HepG2 (cell line): Measurements from ENCODE around the gene ZNF488. TPM values are rescaled to one million over a fixed set of nuclear protein-coding genes. Genes with fewer than 3 reads are reported as not detected.

Source experiments
- ATAC-seq: fragments of 200-7000 bp; cut with Tn5 transposase; 3 replicates; pipeline ENCODE4 v1.9.1; 2020; ENCODE audit warnings: mild to moderate bottlenecking, moderate library complexity
- BruUV-seq: library from RNA; stranded (reverse); fragments of 400-500 nt; replicated peaks from 2 replicates; lab custom pipeline; 2021; lab: Mats Ljungman, UMichigan
- CTCF ChIA-PET: fragments of 300-600 bp; formaldehyde crosslinking; extraction: SDS; loops from one replicate; lab custom pipeline; 2021; ENCODE audit warnings: low total read pairs, inconsistent platforms, low intra/inter-chr PET ratio; lab: Yijun Ruan, JAX
- POLR2A ChIA-PET: fragments of 350-600 bp; sonication (Branson Sonifier 250); formaldehyde crosslinking; loops from one replicate; lab custom pipeline; 2020; ENCODE audit warnings: antibody characterized with exemption, inconsistent platforms; lab: Yijun Ruan, JAX
- DNase-seq: peaks from one replicate; pipeline ENCODE4 v3.0.0-alpha.2; 2015; ENCODE audit warnings: low spot score
- FAIRE-seq: peaks from 3 replicates; lab custom pipeline; 2011; peaks lifted over from hg19 to GRCh38; lab: Jason Lieb, UNC
- H2AFZ ChIP-seq: one replicate; pipeline ENCODE4 v1.6.1; 2011; ENCODE audit warnings: low read length, inconsistent platforms
- H3K27ac ChIP-seq: fragments of 300-600 bp; 3 replicates; pipeline ENCODE4 v1.8.0; 2011; ENCODE audit warnings: mixed run types, mild to moderate bottlenecking, mixed read lengths, low read length, inconsistent platforms; ENCODE audit not compliant: insufficient read depth; ENCODE audit errors: extremely low read length
- H3K27me3 ChIP-seq, 2 experiments: fragments of 200-600 bp in 1 of 2; 2 replicates in 1 of 2; 3 replicates in 1 of 2; pipeline versions ENCODE4 v1.6.0 to v1.8.0; 2011; ENCODE audit warnings: low read length in 2 of 2, mild to moderate bottlenecking in 2 of 2, moderate library complexity in 2 of 2, inconsistent platforms in 1 of 2; ENCODE audit not compliant: insufficient read depth in 2 of 2, control insufficient read depth in 1 of 2
- H3K36me3 ChIP-seq, 2 experiments: fragments of 200-600 bp in 1 of 2; replicated peaks in 1 of 2; 2 replicates in 1 of 2; 3 replicates in 1 of 2; pipeline versions ENCODE4 v1.5.1 to v1.8.0; 2011; ENCODE audit warnings: low read length in 2 of 2, inconsistent platforms in 1 of 2; ENCODE audit not compliant: insufficient read depth in 2 of 2, control insufficient read depth in 1 of 2
- H3K4me1 ChIP-seq: 2 replicates; pipeline ENCODE4 v1.5.1; 2012; ENCODE audit warnings: low read length, inconsistent platforms; ENCODE audit not compliant: insufficient read depth
- H3K4me2 ChIP-seq: 2 replicates; pipeline ENCODE4 v1.6.0; 2011; ENCODE audit warnings: low read depth, low read length, inconsistent platforms
- H3K4me3 ChIP-seq, 3 experiments: fragments of 200-600 bp in 1 of 3; sonication (generic), shearing (Covaris generic) in 1 of 3; replicated peaks in 1 of 3; 2 replicates each; pipeline ENCODE4 v1.5.1; 2011 to 2016; ENCODE audit warnings: low read length in 3 of 3, inconsistent platforms in 2 of 3, low read depth in 2 of 3, mild to moderate bottlenecking in 2 of 3, control low read depth in 1 of 3, mixed read lengths in 1 of 3; ENCODE audit not compliant: insufficient read depth in 1 of 3
- H3K79me2 ChIP-seq: one replicate; pipeline ENCODE4 v1.6.1; 2011; ENCODE audit warnings: low read length, inconsistent platforms; ENCODE audit not compliant: insufficient read depth
- H3K9ac ChIP-seq: 2 replicates; pipeline ENCODE4 v1.6.0; 2011; ENCODE audit warnings: mild to moderate bottlenecking, low read depth, low read length, inconsistent platforms; ENCODE audit not compliant: insufficient read depth
- H3K9me3 ChIP-seq: 2 replicates; pipeline ENCODE4 v1.5.1; 2012; ENCODE audit warnings: mild to moderate bottlenecking, low read length
- H4K20me1 ChIP-seq: 2 replicates; pipeline ENCODE4 v1.6.0; 2011; ENCODE audit warnings: inconsistent platforms, mild to moderate bottlenecking, low read length, moderate library complexity; ENCODE audit not compliant: insufficient read depth
- ATF1 ChIP-seq: IDR thresholded peaks from 2 replicates; pipeline ENCODE4 v1.6.1; 2016; ENCODE audit warnings: mild to moderate bottlenecking, control low read depth
- GATAD1 ChIP-seq: IDR thresholded peaks from 2 replicates; pipeline ENCODE4 v1.6.1; 2016; ENCODE audit warnings: missing genetic modification reagents, missing compliant biosample characterization
- NFE2L2 ChIP-seq: fragments of 150-350 bp; IDR thresholded peaks from 2 replicates; pipeline ENCODE4 v1.6.1; 2014; ENCODE audit warnings: low read length
- PCBP1 ChIP-seq: fragments of 200-400 bp; formaldehyde crosslinking; IDR thresholded peaks from 2 replicates; pipeline ENCODE4 v1.6.1; 2017; ENCODE audit warnings: mild to moderate bottlenecking, low read depth, low read length, borderline replicate concordance
- PRPF4 ChIP-seq: fragments of 200-400 bp; formaldehyde crosslinking; IDR thresholded peaks from 2 replicates; pipeline ENCODE4 v1.6.1; 2016; ENCODE audit warnings: low read length, low read depth; ENCODE audit not compliant: poor library complexity, severe bottlenecking
- SKIL ChIP-seq: sonication (generic); formaldehyde crosslinking; IDR thresholded peaks from 2 replicates; pipeline ENCODE4 v1.8.0; 2022; ENCODE audit warnings: missing genetic modification reagents, mild to moderate bottlenecking, moderate library complexity, borderline replicate concordance
- SP2 ChIP-seq: sonication (generic); formaldehyde crosslinking; IDR thresholded peaks from 2 replicates; pipeline ENCODE4 v1.5.1; 2020; ENCODE audit warnings: mild to moderate bottlenecking, missing genetic modification reagents
- THAP9 ChIP-seq: sonication (generic); formaldehyde crosslinking; IDR thresholded peaks from 2 replicates; pipeline ENCODE4; 2020; ENCODE audit warnings: missing genetic modification reagents, mild to moderate bottlenecking, borderline replicate concordance
- USF2 ChIP-seq, 2 experiments: sonication (generic) in 1 of 2; formaldehyde crosslinking in 1 of 2; IDR thresholded peaks; 2 replicates each; pipeline versions ENCODE4 v1.5.1 to v1.6.1; 2011 to 2020; ENCODE audit warnings: borderline replicate concordance in 1 of 2, low read depth in 1 of 2, low read length in 1 of 2, mild to moderate bottlenecking in 1 of 2, missing genetic modification reagents in 1 of 2, moderate library complexity in 1 of 2
- YY1 ChIP-seq: IDR thresholded peaks from 2 replicates; pipeline ENCODE4 v1.6.1; 2011; ENCODE audit warnings: low read length, low read depth, moderate library complexity, mild to moderate bottlenecking; ENCODE audit not compliant: insufficient read depth, insufficient replicate concordance
- ZNF225 ChIP-seq: sonication (generic); formaldehyde crosslinking; IDR thresholded peaks from 2 replicates; pipeline ENCODE4 v1.4.0; 2020; ENCODE audit warnings: mild to moderate bottlenecking, missing genetic modification reagents
- ZNF317 ChIP-seq: sonication (generic); formaldehyde crosslinking; IDR thresholded peaks from 2 replicates; pipeline ENCODE4 v1.5.0; 2020; ENCODE audit warnings: mild to moderate bottlenecking, missing genetic modification reagents
- ZNF34 ChIP-seq: sonication (generic); formaldehyde crosslinking; IDR thresholded peaks from 2 replicates; pipeline ENCODE4 v1.4.0; 2020; ENCODE audit warnings: mild to moderate bottlenecking, missing genetic modification reagents, borderline replicate concordance
- ZNF446 ChIP-seq: sonication (generic); formaldehyde crosslinking; IDR thresholded peaks from 2 replicates; pipeline ENCODE4 v1.5.0; 2020; ENCODE audit warnings: mild to moderate bottlenecking, missing genetic modification reagents
- WGBS: methylation state at CpG from one replicate; pipeline ENCODE4 v1.1.6; 2017; ENCODE audit warnings: low lambda C conversion rate; 5-methylcytosine and 5-hydroxymethylcytosine counted together
- in situ Hi-C: cut with HindIII; loops from 2 replicates; pipeline ENCODE4 v1.10.0; 2017; ENCODE audit warnings: low pct_unique_long_range_greater_than_20kb; ENCODE audit not compliant: extremely low pct_ligation_motif_present
- intact Hi-C: fragments of 100-400 bp; cut with micrococcal nuclease; formaldehyde crosslinking; loops from one replicate; pipeline ENCODE4 v1.10.0; 2022; ENCODE audit not compliant: unreplicated experiment
- polyA plus RNA-seq, 8 experiments: library from polyadenylated mRNA; depleted of rRNA in 3 of 8; stranded (reverse) in 7 of 8; unstranded in 1 of 8; fragments of >200 nt; fragmentation: Illumina TruSeq in 4 of 8; extraction: Trizol in 4 of 8; gene quantifications; 2 replicates each; pipeline versions ENCODE4 v1.2.1 to v1.2.3, GENCODE V29; 2011 to 2016; ENCODE audit warnings: low read depth in 4 of 8, missing spikeins in 1 of 8, mixed read lengths in 1 of 8; ENCODE audit not compliant: insufficient read depth in 1 of 8
- total RNA-seq, 5 experiments: library from RNA; depleted of rRNA; stranded (reverse); fragments of >200 nt; fragmentation: Illumina TruSeq; extraction: Trizol; gene quantifications; 2 replicates each; pipeline ENCODE4 v1.2.3, GENCODE V29; 2016; ENCODE audit warnings: low read depth in 1 of 5

The ZNF488 gene
- total and polyA plus RNA-seq, 2 of the 13 experiments (the other 11 are each of a cell fraction or from before 2014, with no cell fraction given), result 0.13 to 0.15 TPM

GRCh38 chr10:47406548-47406869 lies 22.4 kb upstream of the ZNF488 start (continued):
- TF ChIP-seq SKIL, result no peak
- TF ChIP-seq ATF1, result no peak
- TF ChIP-seq NFE2L2, result no peak
- no peak for TF ChIP-seq PRPF4
- no peak for TF ChIP-seq ZNF446 (CRISPR knock-in tag)
- TF ChIP-seq ZNF225 (CRISPR knock-in tag), result no peak
- TF ChIP-seq SP2 (CRISPR knock-in tag), result no peak
- TF ChIP-seq PCBP1, result no peak
- no peak for TF ChIP-seq ZNF317 (CRISPR knock-in tag)

GRCh38 chr10:47405857-47406547 lies 21.9 kb upstream of the ZNF488 start:
- no peaks in the 10 kb centered on the region for H3K9me3 ChIP-seq
- no peak overlapping the region for H3K27ac ChIP-seq
- CTCF ChIA-PET, result no interaction called here
- no peaks in the 10 kb centered on the region for H4K20me1 ChIP-seq
- H2AFZ ChIP-seq, result no peak overlapping the region
- ATAC-seq (no peak), FAIRE-seq (no peak), DNase-seq (no peak)
- no peak overlapping the region for H3K4me2 ChIP-seq
- intact Hi-C loops (no loop called here), in situ Hi-C loops (no loop called here)
- H3K27me3 ChIP-seq, result no peaks in the 10 kb centered on the region; a peak in 1 of 5 replicates
- BruUV-seq, result no TSS peak
- no peaks in the 10 kb centered on the region for H3K36me3 ChIP-seq
- 34% methylated on average over 7 of the region's 11 CpGs for WGBS
- no peak overlapping the region for H3K9ac ChIP-seq
- no peak overlapping the region for H3K4me3 ChIP-seq
- no peaks in the 10 kb centered on the region for H3K79me2 ChIP-seq
- POLR2A ChIA-PET, result no interaction called here
- peaks cover 38% of the 10 kb centered on the region for H3K4me1 ChIP-seq
- no peak for TF ChIP-seq GATAD1 (CRISPR knock-in tag)
- TF ChIP-seq YY1, result no peak
- no peak for TF ChIP-seq THAP9
- no peak for TF ChIP-seq ZNF34 (CRISPR knock-in tag)
- no peak for TF ChIP-seq USF2 (IDR thresholded peaks at IDR 0.05; ENCODE audit: low read depth, low read length)
- no peak for TF ChIP-seq USF2 (CRISPR knock-in tag; IDR thresholded peaks at IDR 0.05; ENCODE audit: borderline replicate concordance)
